ENCODE results near the gene ALOX5AP.

GRCh38 chr13:30736461-30737320 is 1.3 kb downstream of the ALOX5AP start:
- TF ChIP-seq POLR2A (IDR thresholded peaks at IDR 0.05) (no peak), CTCF (IDR thresholded peaks at IDR 0.05) (no peak)

Data from vagina (tissue), 2 donors.